ENCODE data around the gene NTNG2. TPM values are rescaled to one million over a fixed set of nuclear protein-coding genes. Genes with fewer than 3 reads are reported as not detected.
A peak's percentile ranks its signal among the peaks of the same experiment; 100 is the strongest.

The NTNG2 gene
- total RNA-seq, 1 donor from 2014 or later, result 43.7 TPM

DNA sequence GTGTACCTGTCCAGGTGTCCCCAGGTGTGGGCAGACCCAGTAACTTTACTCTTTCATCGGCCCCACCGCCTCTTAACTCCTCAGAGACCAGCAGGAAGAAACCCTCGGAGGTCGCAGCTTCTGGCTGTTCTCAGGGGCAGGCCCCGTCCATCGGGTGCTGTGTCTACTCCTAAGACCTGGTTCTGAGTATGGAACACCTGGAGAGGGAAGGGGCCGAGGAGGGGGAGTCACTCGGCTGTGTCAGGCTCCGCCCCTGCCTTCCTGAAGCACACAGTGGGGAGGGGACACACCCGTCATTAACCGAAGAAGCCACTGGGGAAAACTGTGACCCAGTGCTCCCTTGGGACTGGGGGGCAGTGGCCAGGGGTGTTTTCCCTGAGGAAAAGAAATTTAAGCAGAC, 22.3 kb downstream of the NTNG2 start:
- H3K27me3 Mint-ChIP-seq (ENCODE audit: unreplicated experiment), result peaks cover 9% of the 10 kb centered on the region
- peak; percentile 7 for DNase-seq
- peaks cover 43% of the 10 kb centered on the region for H3K4me1 Mint-ChIP-seq (ENCODE audit: low read depth, unreplicated experiment)
- H3K9me3 Mint-ChIP-seq (ENCODE audit: unreplicated experiment), result peaks cover 11% of the 10 kb centered on the region
- peaks cover 4% of the 10 kb centered on the region for H3K36me3 Mint-ChIP-seq (ENCODE audit: unreplicated experiment)
- no peak overlapping the region for H3K4me3 Mint-ChIP-seq (ENCODE audit: unreplicated experiment)
- H3K27ac Mint-ChIP-seq (ENCODE audit: unreplicated experiment), result peak overlapping the region; percentile 12
- TF ChIP-seq, protein P1, sequence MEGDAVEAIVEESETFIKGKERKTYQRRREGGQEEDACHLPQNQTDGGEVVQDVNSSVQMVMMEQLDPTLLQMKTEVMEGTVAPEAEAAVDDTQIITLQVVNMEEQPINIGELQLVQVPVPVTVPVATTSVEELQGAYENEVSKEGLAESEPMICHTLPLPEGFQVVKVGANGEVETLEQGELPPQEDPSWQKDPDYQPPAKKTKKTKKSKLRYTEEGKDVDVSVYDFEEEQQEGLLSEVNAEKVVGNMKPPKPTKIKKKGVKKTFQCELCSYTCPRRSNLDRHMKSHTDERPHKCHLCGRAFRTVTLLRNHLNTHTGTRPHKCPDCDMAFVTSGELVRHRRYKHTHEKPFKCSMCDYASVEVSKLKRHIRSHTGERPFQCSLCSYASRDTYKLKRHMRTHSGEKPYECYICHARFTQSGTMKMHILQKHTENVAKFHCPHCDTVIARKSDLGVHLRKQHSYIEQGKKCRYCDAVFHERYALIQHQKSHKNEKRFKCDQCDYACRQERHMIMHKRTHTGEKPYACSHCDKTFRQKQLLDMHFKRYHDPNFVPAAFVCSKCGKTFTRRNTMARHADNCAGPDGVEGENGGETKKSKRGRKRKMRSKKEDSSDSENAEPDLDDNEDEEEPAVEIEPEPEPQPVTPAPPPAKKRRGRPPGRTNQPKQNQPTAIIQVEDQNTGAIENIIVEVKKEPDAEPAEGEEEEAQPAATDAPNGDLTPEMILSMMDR (IDR thresholded peaks at IDR 0.05; ENCODE audit: partially characterized antibody, unreplicated experiment), result no peak

DNA sequence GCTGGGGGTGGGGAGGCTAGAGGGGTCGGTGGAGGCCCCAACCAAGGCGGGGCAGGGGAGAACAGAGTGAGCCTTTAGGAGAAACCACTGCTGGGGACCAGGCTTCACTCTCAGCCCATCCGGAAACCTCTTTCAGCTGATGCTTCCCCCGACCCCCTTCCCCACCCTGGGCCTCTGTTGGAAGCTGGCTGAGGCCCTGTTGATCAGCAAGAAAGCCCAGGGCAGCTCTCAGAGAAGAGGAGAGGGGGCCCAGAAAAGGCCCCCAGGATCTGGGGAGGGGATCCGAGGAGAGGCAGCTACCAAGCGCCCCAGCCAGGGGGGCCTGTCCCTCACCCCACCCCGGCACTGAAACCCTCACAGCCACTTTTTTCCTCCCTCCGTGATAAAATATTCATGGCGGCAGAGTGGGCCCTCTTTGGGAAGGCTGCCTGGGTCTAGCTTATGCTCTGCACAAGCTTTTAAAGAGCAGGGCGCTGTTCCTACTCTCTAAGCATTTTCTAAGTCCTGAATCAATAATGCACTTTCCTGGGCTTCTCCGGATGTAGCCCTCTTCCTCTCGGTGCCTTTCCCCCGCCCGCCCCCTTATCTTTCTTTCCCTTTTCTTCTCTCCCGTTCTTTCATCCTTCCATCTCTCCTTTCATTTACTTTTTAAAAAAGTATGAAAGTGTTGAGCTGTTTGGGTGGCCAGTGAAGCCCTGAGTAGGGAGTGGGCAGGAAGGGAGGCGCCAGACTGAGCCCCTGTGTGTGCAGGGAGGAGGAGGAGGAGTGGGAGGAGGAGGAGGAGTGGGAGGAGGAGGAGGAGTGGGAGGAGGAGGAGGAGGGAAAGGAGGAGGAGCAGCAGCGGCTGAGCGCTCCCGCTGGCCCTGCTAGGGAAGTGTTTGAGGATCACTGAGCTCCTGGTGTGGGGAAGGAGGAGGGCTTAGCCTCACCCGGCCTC, 23.5 kb downstream of the NTNG2 start:
- Mint-ChIP-seq H3K27ac (ENCODE audit: unreplicated experiment) (peak overlapping the region; percentile 93), H3K4me1 (ENCODE audit: low read depth, unreplicated experiment) (peaks cover 43% of the 10 kb centered on the region), H3K9me3 (ENCODE audit: unreplicated experiment) (peaks cover 11% of the 10 kb centered on the region), H3K4me3 (ENCODE audit: unreplicated experiment) (peak overlapping the region; percentile 72), H3K36me3 (ENCODE audit: unreplicated experiment) (peaks cover 4% of the 10 kb centered on the region), H3K27me3 (ENCODE audit: unreplicated experiment) (peaks cover 9% of the 10 kb centered on the region)
- TF ChIP-seq, protein P1 (IDR thresholded peaks at IDR 0.05; ENCODE audit: partially characterized antibody, unreplicated experiment), result no peak
- peak; percentile 32 for DNase-seq

DNA sequence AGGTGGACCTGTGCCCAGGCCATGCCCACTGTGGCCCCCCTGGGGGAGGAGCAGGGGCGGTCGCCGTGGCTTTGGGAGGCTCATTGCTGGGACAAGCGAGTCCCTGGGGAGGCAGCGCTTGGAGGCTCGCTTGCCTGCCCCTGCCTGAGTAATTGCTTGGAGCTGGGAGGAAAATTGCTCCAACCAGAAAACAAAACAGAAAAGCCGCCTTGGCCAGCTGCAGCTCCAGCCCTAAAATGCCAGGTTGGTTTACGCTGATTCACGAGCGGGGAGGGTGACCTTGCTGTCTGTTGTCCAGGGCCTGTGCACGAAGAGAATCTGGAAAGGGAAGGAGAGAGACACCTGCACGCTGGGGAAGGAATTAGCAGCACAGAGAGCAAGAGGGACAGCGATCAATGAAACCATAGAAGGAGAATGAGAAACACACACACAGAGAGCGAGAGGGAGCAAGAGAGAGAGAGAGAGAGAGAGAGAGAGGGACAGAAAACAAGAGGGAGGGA, 25.3 kb downstream of the NTNG2 start:
- peak overlapping the region; percentile 89 for H3K27ac Mint-ChIP-seq (ENCODE audit: unreplicated experiment)
- H3K4me3 Mint-ChIP-seq (ENCODE audit: unreplicated experiment), result peak overlapping the region; percentile 72

DNA sequence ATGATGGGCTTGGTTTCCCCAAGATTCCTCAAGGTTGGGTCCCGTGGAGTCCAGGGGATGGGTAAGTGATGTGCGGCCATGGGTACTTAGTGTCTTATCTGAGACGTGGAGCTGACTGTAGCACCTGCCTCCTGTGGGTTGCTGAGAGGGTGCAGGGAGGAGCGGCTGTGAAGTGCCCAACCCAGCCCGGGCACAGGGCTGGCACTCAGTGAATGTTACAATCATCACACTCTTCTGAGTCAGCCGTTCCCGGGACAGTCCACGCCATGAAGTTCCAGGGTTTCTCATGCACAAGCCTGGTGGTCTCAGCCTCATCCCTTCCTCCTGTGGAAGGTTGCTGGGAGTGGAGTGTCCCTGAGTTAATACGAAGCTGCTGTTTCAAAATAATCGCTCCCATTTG, 29.1 kb downstream of the NTNG2 start:
- DNase-seq, result no peak
- H3K36me3 Mint-ChIP-seq (ENCODE audit: unreplicated experiment), result no peaks in the 10 kb centered on the region
- peaks cover 6% of the 10 kb centered on the region for H3K27me3 Mint-ChIP-seq (ENCODE audit: unreplicated experiment)
- H3K27ac Mint-ChIP-seq (ENCODE audit: unreplicated experiment), result no peak overlapping the region
- H3K9me3 Mint-ChIP-seq (ENCODE audit: unreplicated experiment), result peaks cover 6% of the 10 kb centered on the region
- H3K4me1 Mint-ChIP-seq (ENCODE audit: low read depth, unreplicated experiment), result peaks cover 30% of the 10 kb centered on the region
- TF ChIP-seq, protein P1 (IDR thresholded peaks at IDR 0.05; ENCODE audit: partially characterized antibody, unreplicated experiment), result no peak
- no peak overlapping the region for H3K4me3 Mint-ChIP-seq (ENCODE audit: unreplicated experiment)

More for the DNA sequence above, 25.3 kb downstream of the NTNG2 start:
- TF ChIP-seq, protein P1 (IDR thresholded peaks at IDR 0.05; ENCODE audit: partially characterized antibody, unreplicated experiment), result no peak
- H3K4me1 Mint-ChIP-seq (ENCODE audit: low read depth, unreplicated experiment), result peaks cover 40% of the 10 kb centered on the region
- peaks cover 6% of the 10 kb centered on the region for H3K9me3 Mint-ChIP-seq (ENCODE audit: unreplicated experiment)
- DNase-seq, result peak; percentile 61
- no peaks in the 10 kb centered on the region for H3K36me3 Mint-ChIP-seq (ENCODE audit: unreplicated experiment)
- H3K27me3 Mint-ChIP-seq (ENCODE audit: unreplicated experiment), result peaks cover 4% of the 10 kb centered on the region

DNA sequence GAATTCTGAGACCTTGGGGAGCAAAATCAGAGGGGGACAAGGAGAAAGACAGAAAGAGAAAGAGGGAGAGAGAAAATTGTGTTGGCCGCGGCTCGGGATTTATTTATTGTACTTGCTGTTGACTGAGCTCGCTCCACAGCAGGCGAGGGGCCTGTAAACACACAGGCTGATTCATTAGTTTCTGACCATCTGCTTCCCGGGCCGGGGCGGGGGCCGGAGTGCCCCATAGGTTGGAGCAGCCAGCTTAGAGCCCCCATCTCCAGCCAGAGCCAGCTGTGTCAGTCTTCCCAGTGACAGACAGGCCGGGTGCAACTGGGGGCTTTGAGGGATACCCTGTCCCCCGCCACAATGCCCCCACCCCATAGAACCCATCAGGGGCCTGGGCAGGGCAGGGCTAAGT, 30.9 kb downstream of the NTNG2 start:
- TF ChIP-seq, protein P1 (IDR thresholded peaks at IDR 0.05; ENCODE audit: partially characterized antibody, unreplicated experiment), result no peak
- H3K4me3 Mint-ChIP-seq (ENCODE audit: unreplicated experiment), result peak overlapping the region; percentile 74
- H3K4me1 Mint-ChIP-seq (ENCODE audit: low read depth, unreplicated experiment), result peaks cover 19% of the 10 kb centered on the region
- peak overlapping the region; percentile 88 for H3K27ac Mint-ChIP-seq (ENCODE audit: unreplicated experiment)
- peaks cover 6% of the 10 kb centered on the region for H3K9me3 Mint-ChIP-seq (ENCODE audit: unreplicated experiment)
- H3K36me3 Mint-ChIP-seq (ENCODE audit: unreplicated experiment), result peaks cover 4% of the 10 kb centered on the region
- peaks cover 6% of the 10 kb centered on the region for H3K27me3 Mint-ChIP-seq (ENCODE audit: unreplicated experiment)
- peak; percentile 70 for DNase-seq

All from glutamatergic neuron (in vitro differentiated cells).